GM12878 (cell line): ENCODE results near the gene PLXNA2.

Experiments
- ATF7 ChIP-seq: fragments of 450-650 bp; IDR thresholded peaks from 2 replicates; pipeline ENCODE4 v1.6.1; 2016; ENCODE audit warnings: low read depth, mild to moderate bottlenecking
- CEBPZ ChIP-seq: fragments of 150-350 bp; IDR thresholded peaks from 2 replicates; pipeline ENCODE4 v1.6.1; 2016; ENCODE audit warnings: low read depth, low read length
- CHD4 ChIP-seq: fragments of 200-600 bp; sonication (generic); IDR thresholded peaks from 2 replicates; pipeline ENCODE4 v1.6.1; 2016; ENCODE audit warnings: mild to moderate bottlenecking
- CTCF ChIP-seq, 3 experiments: IDR thresholded peaks in 2 of 3; conservative IDR thresholded peaks in 1 of 3; 2 replicates each; pipeline ENCODE4 v1.5.1; 2011; ENCODE audit warnings: low read depth in 3 of 3, low read length in 3 of 3, mild to moderate bottlenecking in 3 of 3, control low read depth in 2 of 3, moderate library complexity in 2 of 3, inconsistent platforms in 1 of 3, mixed read lengths in 1 of 3; ENCODE audit not compliant: control insufficient read depth in 2 of 3, insufficient read depth in 1 of 3; ENCODE audit errors: extremely low read depth in 1 of 3
- EGR1 ChIP-seq, 2 experiments: IDR thresholded peaks; 1 replicate in 1 of 2; 2 replicates in 1 of 2; pipeline ENCODE4 v1.6.1; 2011 to 2012; ENCODE audit warnings: low read depth in 2 of 2, low read length in 2 of 2, borderline replicate concordance in 1 of 2, mild to moderate bottlenecking in 1 of 2, moderate library complexity in 1 of 2
- EZH2 ChIP-seq: IDR thresholded peaks from 2 replicates; pipeline ENCODE4 v1.6.1; 2012; ENCODE audit warnings: low read depth, mild to moderate bottlenecking, control low read depth, inconsistent platforms, low read length, borderline replicate concordance; ENCODE audit not compliant: control insufficient read depth
- SRF ChIP-seq, 2 experiments: IDR thresholded peaks; 2 replicates each; pipeline ENCODE4 v1.6.1; 2011; ENCODE audit warnings: low read depth in 2 of 2, low read length in 2 of 2, mild to moderate bottlenecking in 1 of 2, moderate library complexity in 1 of 2
- ZNF384 ChIP-seq: IDR thresholded peaks from 2 replicates; pipeline ENCODE4 v1.6.1; 2012; ENCODE audit warnings: low read depth, mild to moderate bottlenecking, low read length, improper control_type of control experiment, borderline replicate concordance
- TF ChIP-seq, protein P1 (sequence below): IDR thresholded peaks from 2 replicates; pipeline ENCODE4 v1.6.1; 2011; ENCODE audit warnings: borderline replicate concordance, low read depth, mild to moderate bottlenecking, moderate library complexity, low read length; ENCODE audit not compliant: insufficient read depth, poor library complexity, severe bottlenecking
- TF ChIP-seq, protein P2 (sequence below): IDR thresholded peaks from 2 replicates; pipeline ENCODE4 v1.6.1; 2012; ENCODE audit warnings: low read depth, low read length, improper control_type of control experiment

DNA sequence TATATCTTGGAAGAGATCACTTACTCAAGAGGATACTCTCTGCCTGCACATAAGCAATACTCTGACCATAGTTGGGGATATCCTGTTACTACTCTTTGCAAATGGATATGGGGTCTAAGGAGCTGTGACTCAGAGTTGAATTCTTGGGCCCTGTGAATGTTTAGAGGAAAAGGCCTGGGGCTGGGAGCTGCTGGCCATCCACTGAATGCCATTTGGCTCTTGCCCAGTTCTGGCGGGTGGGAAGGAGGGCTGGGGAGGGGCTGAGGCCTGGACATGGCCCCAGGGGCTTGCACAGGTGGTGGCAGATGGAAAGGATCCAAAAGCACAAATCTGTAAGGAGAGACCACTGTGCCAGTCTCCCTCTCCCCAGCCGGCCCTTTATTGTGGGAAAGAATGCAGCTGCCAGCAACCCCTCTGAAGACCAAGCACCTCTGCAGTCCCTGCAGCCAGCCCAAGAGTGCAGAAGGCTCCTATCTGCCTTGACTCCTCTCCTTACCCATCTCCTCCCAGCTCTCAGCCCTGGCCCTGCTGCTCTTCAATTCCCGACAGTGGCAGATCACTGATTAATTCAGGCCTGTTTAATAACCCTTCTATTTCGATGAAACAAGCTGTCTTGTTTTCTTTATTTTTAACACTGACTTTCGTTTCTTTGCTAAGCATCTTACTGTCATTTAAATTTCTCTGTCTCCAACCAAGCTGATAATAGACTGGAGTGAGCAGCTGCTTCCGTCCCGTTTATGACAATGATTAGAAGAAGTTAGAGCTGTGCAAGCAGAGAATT lies 12.1 kb downstream of the PLXNA2 start:
- TF ChIP-seq CTCF (IDR thresholded peaks at IDR 0.05 in 2 of 3, conservative IDR thresholded peaks at IDR 0.05 in 1 of 3; ENCODE audit: control insufficient read depth in 2 of 3, extremely low read depth in 1 of 3, insufficient read depth in 1 of 3, low read depth in 3 of 3, low read length in 3 of 3) (no peak), EZH2 (no peak), EGR1 (IDR thresholded peaks at IDR 0.05; ENCODE audit: borderline replicate concordance in 1 of 2, low read depth in 2 of 2, low read length in 2 of 2) (no peak), CEBPZ (no peak), ATF7 (no peak), ZNF384 (no peak), CHD4 (no peak), SRF (IDR thresholded peaks at IDR 0.05; ENCODE audit: low read depth in 2 of 2, low read length in 2 of 2) (no peak)
- TF ChIP-seq, protein P1, sequence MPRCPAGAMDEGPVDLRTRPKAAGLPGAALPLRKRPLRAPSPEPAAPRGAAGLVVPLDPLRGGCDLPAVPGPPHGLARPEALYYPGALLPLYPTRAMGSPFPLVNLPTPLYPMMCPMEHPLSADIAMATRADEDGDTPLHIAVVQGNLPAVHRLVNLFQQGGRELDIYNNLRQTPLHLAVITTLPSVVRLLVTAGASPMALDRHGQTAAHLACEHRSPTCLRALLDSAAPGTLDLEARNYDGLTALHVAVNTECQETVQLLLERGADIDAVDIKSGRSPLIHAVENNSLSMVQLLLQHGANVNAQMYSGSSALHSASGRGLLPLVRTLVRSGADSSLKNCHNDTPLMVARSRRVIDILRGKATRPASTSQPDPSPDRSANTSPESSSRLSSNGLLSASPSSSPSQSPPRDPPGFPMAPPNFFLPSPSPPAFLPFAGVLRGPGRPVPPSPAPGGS, result no peak
- TF ChIP-seq, protein P2, sequence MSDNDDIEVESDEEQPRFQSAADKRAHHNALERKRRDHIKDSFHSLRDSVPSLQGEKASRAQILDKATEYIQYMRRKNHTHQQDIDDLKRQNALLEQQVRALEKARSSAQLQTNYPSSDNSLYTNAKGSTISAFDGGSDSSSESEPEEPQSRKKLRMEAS, result no peak
